GM12878 (cell line): Measurements from ENCODE around the gene VPS52. TPM values are rescaled to one million over a fixed set of nuclear protein-coding genes. Genes with fewer than 3 reads are reported as not detected.

ENCODE experiments used
- ATAC-seq: fragments of 200-7000 bp; cut with Tn5 transposase; 3 replicates; pipeline ENCODE4 v1.9.1; 2020; ENCODE audit warnings: mild to moderate bottlenecking, moderate library complexity
- BruUV-seq: library from RNA; stranded (reverse); fragments of 400-500 nt; replicated peaks from 2 replicates; lab custom pipeline; 2021; lab: Mats Ljungman, UMichigan
- CTCF ChIA-PET: fragments of 300-600 bp; sonication (Branson Sonifier 250); formaldehyde crosslinking; extraction: SDS; loops from one replicate; lab custom pipeline; 2021; ENCODE audit warnings: inconsistent platforms; lab: Yijun Ruan, JAX
- POLR2A ChIA-PET: fragments of 350-600 bp; formaldehyde crosslinking; extraction: SDS; loops from one replicate; lab custom pipeline; 2021; ENCODE audit warnings: inconsistent platforms; lab: Charles Lee
- RAD21 ChIA-PET: fragments of 300-600 bp; sonication (Branson Sonifier 250); formaldehyde crosslinking; loops from one replicate; lab custom pipeline; 2023; ENCODE audit warnings: antibody characterized with exemption; ENCODE audit not compliant: unreplicated experiment; lab: Charles Lee
- SMC1A ChIA-PET: fragments of 300-600 bp; sonication (Branson Sonifier 250); formaldehyde crosslinking; loops from one replicate; lab custom pipeline; 2023; ENCODE audit not compliant: unreplicated experiment, uncharacterized antibody; lab: Charles Lee
- DNase-seq: peaks from one replicate; pipeline ENCODE4 v3.0.0-alpha.2; 2011; ENCODE audit warnings: low read depth, low spot score
- FAIRE-seq: peaks from 3 replicates; lab custom pipeline; 2011; peaks lifted over from hg19 to GRCh38; lab: Jason Lieb, UNC
- H2AFZ ChIP-seq: 2 replicates; pipeline ENCODE4 v1.6.0; 2011; ENCODE audit warnings: low read depth, low read length, control low read depth; ENCODE audit not compliant: control insufficient read depth
- H3K27ac ChIP-seq: 2 replicates; pipeline ENCODE4 v1.5.1; 2011; ENCODE audit warnings: control low read depth; ENCODE audit not compliant: control insufficient read depth, insufficient read depth
- H3K27me3 ChIP-seq, 2 experiments: replicated peaks in 1 of 2; 2 replicates each; pipeline versions ENCODE4 v1.6.0 to v1.6.1; 2011; ENCODE audit warnings: low read length in 1 of 2; ENCODE audit not compliant: control insufficient read depth in 2 of 2, insufficient read depth in 2 of 2
- H3K36me3 ChIP-seq, 2 experiments: 2 replicates each; pipeline ENCODE4 v1.5.1; 2011; ENCODE audit warnings: low read length in 1 of 2; ENCODE audit not compliant: control insufficient read depth in 2 of 2, insufficient read depth in 2 of 2
- H3K4me1 ChIP-seq: 2 replicates; pipeline ENCODE4 v1.6.1; 2011; ENCODE audit warnings: mild to moderate bottlenecking, low read length, moderate library complexity, mixed read lengths; ENCODE audit not compliant: control insufficient read depth, insufficient read depth
- H3K4me2 ChIP-seq: 2 replicates; pipeline ENCODE4 v1.6.0; 2011; ENCODE audit warnings: control low read depth; ENCODE audit not compliant: control insufficient read depth, insufficient read depth
- H3K4me3 ChIP-seq: fragments of 200-600 bp; sonication (generic); 2 replicates; pipeline ENCODE4 v1.5.1; 2016
- H3K79me2 ChIP-seq: 2 replicates; pipeline ENCODE4 v1.6.0; 2011; ENCODE audit warnings: low read length; ENCODE audit not compliant: control insufficient read depth, insufficient read depth
- H3K9ac ChIP-seq: 2 replicates; pipeline ENCODE4 v1.8.0; 2011; ENCODE audit warnings: low read length, control low read depth, mixed read lengths; ENCODE audit not compliant: control insufficient read depth, insufficient read depth
- H3K9me3 ChIP-seq: replicated peaks from 3 replicates; pipeline ENCODE4 v1.5.1; 2011; ENCODE audit warnings: mild to moderate bottlenecking, low read length; ENCODE audit not compliant: control insufficient read depth, insufficient read depth
- H4K20me1 ChIP-seq: 2 replicates; pipeline ENCODE4 v1.6.0; 2011; ENCODE audit not compliant: control insufficient read depth, insufficient read depth
- CTCF ChIP-seq, 3 experiments: IDR thresholded peaks in 2 of 3; conservative IDR thresholded peaks in 1 of 3; 2 replicates each; pipeline ENCODE4 v1.5.1; 2011; ENCODE audit warnings: low read depth in 3 of 3, low read length in 3 of 3, mild to moderate bottlenecking in 3 of 3, control low read depth in 2 of 3, moderate library complexity in 2 of 3, inconsistent platforms in 1 of 3, mixed read lengths in 1 of 3; ENCODE audit not compliant: control insufficient read depth in 2 of 3, insufficient read depth in 1 of 3; ENCODE audit errors: extremely low read depth in 1 of 3
- RBBP5 ChIP-seq: fragments of 200-600 bp; sonication (generic); conservative IDR thresholded peaks from 2 replicates; pipeline ENCODE4 v1.6.1; 2016
- WGBS: methylation state at CpG from one replicate; pipeline ENCODE4 v1.1.6; 2016; ENCODE audit warnings: low lambda C conversion rate; ENCODE audit not compliant: insufficient replicate concordance, insufficient coverage; ENCODE audit errors: missing lambda C conversion rate; 5-methylcytosine and 5-hydroxymethylcytosine counted together
- in situ Hi-C: fragments of 300-500 bp; cut with MboI; formaldehyde crosslinking; loops from 9 replicates; pipeline ENCODE4 v1.14.3; 2018; ENCODE audit warnings: mixed read lengths
- intact Hi-C: fragments of 100-400 bp; cut with micrococcal nuclease; formaldehyde crosslinking; loops from one replicate; pipeline ENCODE4 v1.14.2; 2022; ENCODE audit not compliant: unreplicated experiment
- polyA plus RNA-seq, 11 experiments: library from polyadenylated mRNA; depleted of rRNA in 4 of 11; unstranded in 6 of 11; stranded (reverse) in 5 of 11; fragments of >200 nt; fragmentation: Nextera tagmentation in 4 of 11; fragmentation: Illumina TruSeq in 1 of 11; extraction: Ambion mirVana in 4 of 11; extraction: Trizol in 1 of 11; gene quantifications; 1 replicate in 1 of 11; 2 replicates in 10 of 11; pipeline versions ENCODE4 v1.2.1 to v1.2.3, GENCODE V29; 2011 to 2016; ENCODE audit warnings: inconsistent platforms in 2 of 11, missing spikeins in 2 of 11, low read depth in 1 of 11
- total RNA-seq, 4 experiments: library from RNA; depleted of rRNA in 3 of 4; stranded (reverse); fragments of >200 nt in 3 of 4; fragmentation: Illumina TruSeq in 1 of 4; extraction: Trizol in 1 of 4; gene quantifications; 2 replicates each; pipeline versions ENCODE4 v1.2.1 to v1.2.3, GENCODE V29; 2013 to 2021

VPS52 gene
- total and polyA plus RNA-seq, 10 of the 15 experiments (the other 5 are each of a cell fraction or from before 2014, with no cell fraction given) = 11.3 to 52.7 (median 36.7) TPM

- ATAC-seq (no peak), FAIRE-seq (no peak), DNase-seq (no peak)
- in situ Hi-C loops (no loop called here), intact Hi-C loops (no loop called here)
- Histone ChIP-seq H3K27ac (no peak overlapping the region), H3K36me3 (peaks cover 2 to 12% of the 10 kb centered on the region in 2 experiments; a peak in 2 of 4 replicates), H3K4me1 (peaks cover 10% of the 10 kb centered on the region), H2AFZ (no peak overlapping the region), H4K20me1 (no peaks in the 10 kb centered on the region), H3K27me3 (no peaks in the 10 kb centered on the region), H3K79me2 (peaks cover 13% of the 10 kb centered on the region), H3K9ac (no peak overlapping the region), H3K9me3 (no peaks in the 10 kb centered on the region), H3K4me2 (no peak overlapping the region), H3K4me3 (no peak overlapping the region)
- RAD21 ChIA-PET = no interaction called here
- WGBS = 70% methylated on average over 6 of the region's 6 CpGs
- BruUV-seq = TSS peak; percentile 55
- CTCF ChIA-PET = interaction anchor here (1.0 to 3.8 kb wide), 5 partner anchors 9 to 352 kb away, joined by 3 to 23 read pairs (median 6); partner anchors contain the start of genes RGL2, RPS18 and VPS52
- POLR2A ChIA-PET = interaction anchor here (0.6 to 5.2 kb wide), 6 partner anchors 11 to 139 kb away, joined by 3 to 40 read pairs (median 4); partner anchors contain the start of genes RING1, RPS18 and VPS52
- SMC1A ChIA-PET = interaction anchor here (1.5 to 1.7 kb wide), 2 partner anchors 17 to 23 kb away, joined by 3 to 6 read pairs; no protein-coding TSS in a partner anchor
- TF ChIP-seq CTCF (IDR thresholded peaks at IDR 0.05 in 2 of 3, conservative IDR thresholded peaks at IDR 0.05 in 1 of 3; ENCODE audit: control insufficient read depth in 2 of 3, extremely low read depth in 1 of 3, insufficient read depth in 1 of 3, low read depth in 3 of 3, low read length in 3 of 3) (peak in 1 of 3 experiments; percentile 9; a peak in 1 of 6 replicates), RBBP5 (no peak)
Observed at GRCh38 chr6:33251395-33252012, 20.2 kb downstream of the VPS52 start.
